ENCODE measurements around the gene MAPK4.

DNA sequence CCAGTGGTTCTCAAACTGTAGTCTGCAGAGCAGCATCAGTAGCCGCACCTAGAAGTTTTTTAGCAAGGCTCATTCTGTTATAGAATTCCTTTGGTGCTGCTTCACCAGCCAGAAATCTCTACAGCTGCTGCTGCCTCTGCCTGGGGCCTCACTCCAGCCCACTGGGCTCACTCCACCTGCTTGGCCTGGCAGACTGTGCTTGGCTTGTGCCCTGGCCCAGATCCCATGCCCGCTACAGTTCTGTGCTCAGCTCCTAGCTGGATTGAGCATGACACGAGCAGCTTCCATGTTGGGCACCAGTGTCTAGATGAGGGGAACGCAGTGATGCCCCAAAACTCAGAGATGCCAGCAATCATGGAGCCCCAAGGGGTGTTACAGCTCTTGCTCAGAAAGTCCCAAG, 22.6 kb downstream of the MAPK4 start:
- no peak for TF ChIP-seq CTCF (IDR thresholded peaks at IDR 0.05)
- no peak for TF ChIP-seq POLR2A (IDR thresholded peaks at IDR 0.05)
